ENCODE results near the gene CHMP6. TPM values are rescaled to one million over a fixed set of nuclear protein-coding genes. Genes with fewer than 3 reads are reported as not detected.

Gene CHMP6
- total RNA-seq, 1 experiment from 2014 or later: 22.0 TPM

GRCh38 chr17:81009136-81009535, 17.5 kb downstream of the CHMP6 start:
- no peaks in the 10 kb centered on the region for H4K20me1 ChIP-seq (ENCODE audit: insufficient read depth)
- H3K9me2 ChIP-seq (ENCODE audit: insufficient read depth): no peaks in the 10 kb centered on the region
- H3K4me3 ChIP-seq (replicated peaks in 1 of 2; ENCODE audit: low read depth in 1 of 2, low read length in 2 of 2): no peak overlapping the region
- RAD21 ChIA-PET (ENCODE audit: low non-redundant PET in 1 of 2, low total read pairs in 2 of 2, uncharacterized antibody in 2 of 2, unreplicated experiment in 2 of 2): no interaction called here
- intact Hi-C loops (cut with micrococcal nuclease): no loop called here
- no peaks in the 10 kb centered on the region for H3K9me3 ChIP-seq (ENCODE audit: control insufficient read depth in 1 of 2, insufficient read depth in 1 of 2, low read depth in 1 of 2, low read length in 2 of 2)
- no TSS peak for BruUV-seq (replicated peaks)
- no peaks in the 10 kb centered on the region for H3K4me1 ChIP-seq (ENCODE audit: control insufficient read depth in 1 of 2, insufficient read depth in 2 of 2, low read length in 2 of 2)
- no peak overlapping the region for H2AFZ ChIP-seq (ENCODE audit: low read depth, low read length, poor library complexity, severe bottlenecking)
- CTCF ChIA-PET: no interaction called here
- peaks cover 7% of the 10 kb centered on the region; the same call in 1 of the 2 replicates for H3K27me3 ChIP-seq (ENCODE audit: insufficient read depth, low read length)
- no peaks in the 10 kb centered on the region for H3K79me2 ChIP-seq (ENCODE audit: insufficient read depth, low read length)
- no peak for DNase-seq (ENCODE audit: low read depth, low spot score)
- H3K36me3 ChIP-seq (ENCODE audit: control insufficient read depth in 1 of 2, insufficient read depth in 2 of 2, low read length in 2 of 2): no peaks in the 10 kb centered on the region
- POLR2A ChIA-PET: no interaction called here
- H3K9ac ChIP-seq (ENCODE audit: low read length): no peak overlapping the region
- TF ChIP-seq ELF1 (IDR thresholded peaks at IDR 0.05; ENCODE audit: borderline replicate concordance, low read depth) (no peak), EZH2 (IDR thresholded peaks at IDR 0.05) (no peak), REST (IDR thresholded peaks at IDR 0.05; ENCODE audit: low read depth) (no peak)
- H3K27ac ChIP-seq (ENCODE audit: low read depth, low read length): no peak overlapping the region
- no peak overlapping the region for H3K4me2 ChIP-seq (ENCODE audit: low read length)
- ATAC-seq: no peak

GRCh38 chr17:81010935-81011334, 19.3 kb downstream of the CHMP6 start:
- DNase-seq (ENCODE audit: low read depth, low spot score) (no peak), ATAC-seq (no peak)
- H3K9me2 ChIP-seq (ENCODE audit: insufficient read depth): no peaks in the 10 kb centered on the region
- no peak overlapping the region for H2AFZ ChIP-seq (ENCODE audit: low read depth, low read length, poor library complexity, severe bottlenecking)
- no peak overlapping the region for H3K4me2 ChIP-seq (ENCODE audit: low read length)
- H4K20me1 ChIP-seq (ENCODE audit: insufficient read depth): no peaks in the 10 kb centered on the region
- no peak overlapping the region for H3K27ac ChIP-seq (ENCODE audit: low read depth, low read length)
- H3K27me3 ChIP-seq (ENCODE audit: insufficient read depth, low read length): no peaks in the 10 kb centered on the region
- CTCF ChIA-PET: interaction anchor here (1.5 kb wide), 1 partner anchor 13 kb away, joined by 7 read pairs; no protein-coding TSS in a partner anchor
- RAD21 ChIA-PET (ENCODE audit: low non-redundant PET in 1 of 2, low total read pairs in 2 of 2, uncharacterized antibody in 2 of 2, unreplicated experiment in 2 of 2): no interaction called here
- H3K9ac ChIP-seq (ENCODE audit: low read length): no peak overlapping the region
- POLR2A ChIA-PET: no interaction called here
- no peak overlapping the region for H3K4me3 ChIP-seq (replicated peaks in 1 of 2; ENCODE audit: low read depth in 1 of 2, low read length in 2 of 2)
- no peaks in the 10 kb centered on the region; a peak in 1 of 4 replicates for H3K9me3 ChIP-seq (ENCODE audit: control insufficient read depth in 1 of 2, insufficient read depth in 1 of 2, low read depth in 1 of 2, low read length in 2 of 2)
- no peaks in the 10 kb centered on the region for H3K4me1 ChIP-seq (ENCODE audit: control insufficient read depth in 1 of 2, insufficient read depth in 2 of 2, low read length in 2 of 2)
- H3K36me3 ChIP-seq (ENCODE audit: control insufficient read depth in 1 of 2, insufficient read depth in 2 of 2, low read length in 2 of 2): no peaks in the 10 kb centered on the region
- TF ChIP-seq SP1 (IDR thresholded peaks at IDR 0.05; ENCODE audit: low read depth) (no peak), ZBTB33 (IDR thresholded peaks at IDR 0.05; ENCODE audit: extremely low read depth, insufficient replicate concordance, low read length) (no peak), EGR1 (IDR thresholded peaks at IDR 0.05; ENCODE audit: low read depth) (no peak)
- intact Hi-C loops (cut with micrococcal nuclease): no loop called here
- no peaks in the 10 kb centered on the region for H3K79me2 ChIP-seq (ENCODE audit: insufficient read depth, low read length)
- BruUV-seq (replicated peaks): no TSS peak
